GM18909 (cell line): Measurements from ENCODE around the gene GALNT17.

Source experiments
- ATAC-seq: cut with Tn5 transposase; IDR thresholded peaks from one replicate; pipeline ENCODE4 v1.9.1; 2021; ENCODE audit warnings: mild to moderate bottlenecking; ENCODE audit not compliant: unreplicated experiment, poor library complexity

Gene GALNT17

DNA sequence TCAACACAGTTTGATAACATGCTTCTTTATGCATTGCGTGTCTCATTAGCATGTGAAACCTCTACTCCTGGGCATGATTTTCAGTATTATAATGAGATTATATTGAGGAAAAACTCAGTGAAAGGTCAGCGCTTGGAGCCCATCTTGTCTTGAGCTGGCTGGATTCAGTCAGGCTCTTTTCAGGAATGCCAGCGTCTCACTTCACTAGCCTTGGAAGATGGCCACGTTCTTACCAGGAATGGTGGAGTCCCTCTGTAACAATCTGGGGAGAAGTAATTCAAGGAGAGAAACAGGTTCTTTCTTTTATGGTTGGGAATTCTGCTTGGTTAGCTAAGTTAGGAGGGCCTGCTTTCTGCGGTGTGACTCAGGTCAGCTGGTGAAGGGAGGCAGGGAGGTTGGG lies 241.0 kb downstream of the GALNT17 start:
- no peak for ATAC-seq

DNA sequence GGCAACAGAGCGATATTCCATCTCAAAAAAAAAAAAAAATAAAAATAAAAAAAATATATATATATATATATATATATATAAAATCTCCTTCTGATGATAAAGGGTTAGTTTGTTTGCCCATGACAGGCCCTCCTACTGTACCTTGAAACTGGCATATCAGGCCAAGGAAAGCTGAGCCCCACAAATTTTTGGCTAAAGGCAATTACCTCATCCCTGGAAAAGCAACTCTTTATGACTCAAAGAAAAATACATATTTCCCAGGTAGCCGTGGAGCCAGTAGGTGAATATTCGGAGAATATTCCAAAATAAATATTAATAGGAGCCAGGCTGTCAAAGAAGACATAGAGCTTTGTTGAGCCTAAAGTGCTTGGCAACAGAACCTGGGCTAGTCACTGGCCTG lies 245.1 kb downstream of the GALNT17 start:
- ATAC-seq = no peak

DNA sequence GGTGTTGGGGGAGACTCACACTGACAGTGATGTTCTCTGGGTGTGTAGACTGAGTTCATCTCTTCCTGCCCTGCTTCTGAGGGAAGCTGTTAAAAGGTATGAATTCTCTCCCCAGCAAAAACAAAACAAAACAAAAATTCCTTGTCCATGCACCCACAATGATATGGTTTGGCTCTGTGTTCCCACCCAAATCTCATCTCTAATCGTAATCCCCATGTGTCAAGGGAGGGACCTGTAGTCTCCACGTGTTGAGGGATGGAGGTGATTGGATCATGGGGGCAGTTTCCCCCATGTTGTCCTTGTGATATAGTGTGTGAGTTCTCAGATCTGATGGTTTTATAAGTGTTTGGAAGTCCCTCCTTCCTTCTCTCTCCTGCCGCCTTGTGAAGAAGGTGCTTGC lies 245.5 kb downstream of the GALNT17 start:
- no peak for ATAC-seq

DNA sequence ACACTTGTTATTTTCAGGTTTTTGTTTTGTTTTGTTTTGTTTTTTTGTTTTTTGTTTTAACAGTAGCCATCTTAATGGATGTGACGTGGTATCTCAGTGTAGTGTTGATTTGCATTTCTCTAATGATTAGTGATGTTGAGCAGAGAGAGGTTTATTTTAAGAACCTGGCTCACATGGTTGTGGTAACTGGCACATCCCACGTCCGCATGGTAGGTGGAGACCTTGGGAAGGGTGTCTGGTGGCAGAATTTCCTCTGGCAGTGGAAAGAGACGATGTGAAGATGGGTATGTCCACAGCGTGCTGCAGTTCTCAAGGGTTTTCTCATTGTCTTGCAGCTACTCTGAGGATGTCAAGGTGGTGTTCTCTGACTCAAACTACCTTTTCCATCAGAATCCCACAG lies 252.2 kb downstream of the GALNT17 start:
- ATAC-seq = no peak

DNA sequence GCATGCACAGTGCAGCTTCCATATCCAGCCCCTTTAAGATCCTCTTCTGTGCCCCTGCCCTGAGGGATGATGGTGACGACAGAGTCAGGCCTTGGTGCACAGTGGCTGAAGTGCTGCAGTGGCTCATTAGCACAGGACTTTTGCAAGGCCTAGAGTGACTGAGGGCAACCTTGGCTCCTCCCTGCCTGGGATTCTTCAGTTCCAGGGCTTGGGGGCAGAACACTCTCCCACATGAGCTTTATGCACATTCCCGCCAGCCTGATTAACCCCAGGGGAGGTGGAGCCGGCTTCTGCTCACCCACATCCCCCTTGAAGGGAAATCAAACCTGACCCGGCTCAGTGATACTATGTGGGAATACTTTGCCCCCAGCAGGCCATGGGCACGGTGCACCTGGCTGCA lies 253.4 kb downstream of the GALNT17 start:
- ATAC-seq = no peak

DNA sequence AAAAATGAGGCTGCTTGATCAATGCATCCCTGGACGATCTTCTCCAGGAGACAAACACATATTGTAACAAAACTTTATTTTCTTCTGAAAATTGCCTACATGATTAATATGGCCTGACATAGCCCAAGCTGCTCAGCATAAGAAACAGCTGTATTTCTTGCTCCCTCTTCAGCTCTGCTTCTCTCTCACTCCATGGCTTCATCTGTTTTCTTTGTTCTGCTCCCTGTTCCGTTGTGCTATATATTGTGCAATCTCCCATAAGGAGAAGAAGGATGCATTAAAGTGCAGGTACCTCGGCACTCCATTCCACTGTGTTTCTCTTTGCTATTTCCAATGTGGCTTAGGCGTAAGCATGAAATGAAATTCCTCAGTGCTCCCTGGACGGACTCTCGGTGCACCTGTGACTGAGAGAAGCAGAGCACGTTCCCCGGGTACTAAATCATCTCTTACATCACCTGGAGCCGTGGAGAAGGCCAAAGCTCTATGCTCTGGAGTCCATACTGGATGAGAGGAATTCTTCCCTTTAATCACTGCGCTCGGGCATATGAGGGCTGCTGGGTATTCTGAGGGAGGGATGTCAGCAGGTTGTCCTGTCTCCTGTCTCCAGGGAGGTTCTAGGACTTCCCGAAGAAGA lies 254.3 kb downstream of the GALNT17 start:
- no peak for ATAC-seq

DNA sequence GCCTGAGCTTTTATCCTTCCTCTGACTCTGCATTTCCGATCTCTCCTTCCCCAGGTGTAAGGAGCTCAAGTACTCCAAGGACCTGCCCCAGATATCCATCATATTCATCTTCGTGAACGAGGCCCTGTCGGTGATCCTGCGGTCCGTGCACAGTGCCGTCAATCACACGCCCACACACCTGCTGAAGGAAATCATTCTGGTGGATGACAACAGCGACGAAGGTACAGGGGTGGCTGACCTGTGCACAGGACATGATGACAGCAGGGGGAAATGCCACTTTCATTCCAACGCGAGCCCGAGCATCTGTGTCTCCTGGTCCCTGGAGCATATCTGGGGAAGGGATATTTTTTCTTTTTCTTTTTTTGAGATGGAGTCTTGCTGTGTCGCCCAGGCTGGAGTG lies 256.2 kb downstream of the GALNT17 start:
- no peak for ATAC-seq

DNA sequence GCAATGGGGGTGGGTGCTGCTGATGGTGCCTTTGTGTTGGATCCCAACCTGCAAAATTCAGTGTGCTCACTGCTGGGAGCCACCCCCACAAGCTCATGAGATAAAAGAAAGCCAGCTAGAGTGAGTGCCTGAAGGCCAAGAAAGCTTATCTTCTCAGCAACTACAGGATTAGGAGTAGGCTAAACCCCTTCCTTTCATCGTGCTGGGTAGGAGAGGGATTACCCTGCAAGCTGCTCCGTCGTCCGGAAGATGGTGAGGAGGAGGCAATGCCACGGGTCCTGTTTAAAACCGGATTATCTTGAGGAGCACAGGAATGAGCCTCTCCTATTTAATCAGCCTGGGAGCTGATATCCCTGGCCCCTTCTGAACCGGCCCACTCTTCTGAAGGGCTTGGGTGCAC lies 258.0 kb downstream of the GALNT17 start:
- ATAC-seq = no peak

DNA sequence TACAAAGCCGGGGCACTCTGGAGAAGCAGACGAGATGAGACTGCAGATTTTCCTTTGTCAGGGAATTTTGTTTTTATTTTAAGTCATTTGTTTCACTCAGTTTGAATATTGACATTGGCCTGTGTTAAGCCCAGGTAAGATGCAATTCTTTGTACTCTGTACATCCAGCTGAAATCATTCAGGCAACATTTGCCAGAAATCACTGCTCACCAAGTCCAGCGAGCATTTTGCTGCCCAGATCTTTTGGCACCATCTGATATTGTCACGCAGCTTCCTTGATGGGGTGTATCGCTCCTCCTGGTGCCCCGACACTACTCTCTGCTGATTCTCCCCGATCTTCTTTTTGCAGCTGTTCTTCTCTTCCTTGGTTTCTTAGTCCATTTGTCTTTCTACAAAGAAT lies 261.7 kb downstream of the GALNT17 start:
- no peak for ATAC-seq

DNA sequence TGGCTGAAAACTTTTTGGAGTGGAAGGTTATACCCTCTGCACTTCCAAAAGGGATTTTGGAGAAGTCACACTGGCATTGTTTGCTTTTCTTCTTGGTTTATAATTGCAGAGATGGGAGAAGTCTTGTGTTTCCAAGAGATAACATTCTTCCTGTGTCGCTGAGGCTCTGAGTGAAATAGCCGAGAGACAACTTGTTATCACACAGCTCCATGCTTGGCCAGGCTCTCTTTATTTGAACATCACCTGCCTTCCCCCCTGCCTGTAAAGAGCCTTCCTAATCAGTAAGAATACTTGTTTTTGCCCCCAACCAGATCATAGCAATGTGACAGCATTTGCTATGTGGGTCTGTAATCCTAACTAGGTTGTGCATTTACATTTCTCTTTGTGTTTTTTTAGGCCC lies 270.7 kb downstream of the GALNT17 start:
- ATAC-seq = no peak

DNA sequence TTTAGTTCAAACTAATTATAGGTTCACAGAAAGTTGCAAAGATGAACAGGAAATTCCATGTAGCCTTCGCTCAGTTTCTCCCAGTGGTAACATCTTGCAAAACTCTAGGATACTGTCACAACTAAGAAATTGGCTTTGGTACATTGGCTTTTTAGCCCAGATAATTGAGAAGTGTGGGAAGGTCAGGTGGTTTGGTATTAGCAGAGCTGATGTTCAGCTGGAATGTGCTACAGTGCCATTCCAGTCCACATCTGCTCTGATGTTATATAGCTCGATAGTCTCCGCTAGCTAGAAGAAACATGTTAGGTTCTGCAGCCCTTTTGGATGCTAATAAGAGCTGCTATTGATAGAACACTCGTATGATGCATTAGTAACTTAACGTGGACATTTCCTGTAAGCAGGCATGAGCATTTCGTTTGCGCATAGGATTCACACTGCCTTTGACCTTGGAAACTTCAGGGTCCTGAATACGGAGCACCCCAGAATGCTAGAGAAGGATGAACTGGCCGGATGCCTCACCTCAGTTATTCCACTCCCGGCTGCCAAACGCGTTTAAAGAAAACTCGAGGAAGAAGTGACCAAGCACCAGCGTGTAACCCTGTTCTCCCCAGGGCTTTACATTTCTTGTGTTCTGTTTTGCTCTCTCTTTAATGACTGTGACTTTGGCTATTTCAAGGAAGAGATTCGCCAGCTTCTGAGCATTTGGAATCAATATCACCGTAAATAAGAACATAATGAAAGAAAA lies 271.4 kb downstream of the GALNT17 start:
- no peak for ATAC-seq

DNA sequence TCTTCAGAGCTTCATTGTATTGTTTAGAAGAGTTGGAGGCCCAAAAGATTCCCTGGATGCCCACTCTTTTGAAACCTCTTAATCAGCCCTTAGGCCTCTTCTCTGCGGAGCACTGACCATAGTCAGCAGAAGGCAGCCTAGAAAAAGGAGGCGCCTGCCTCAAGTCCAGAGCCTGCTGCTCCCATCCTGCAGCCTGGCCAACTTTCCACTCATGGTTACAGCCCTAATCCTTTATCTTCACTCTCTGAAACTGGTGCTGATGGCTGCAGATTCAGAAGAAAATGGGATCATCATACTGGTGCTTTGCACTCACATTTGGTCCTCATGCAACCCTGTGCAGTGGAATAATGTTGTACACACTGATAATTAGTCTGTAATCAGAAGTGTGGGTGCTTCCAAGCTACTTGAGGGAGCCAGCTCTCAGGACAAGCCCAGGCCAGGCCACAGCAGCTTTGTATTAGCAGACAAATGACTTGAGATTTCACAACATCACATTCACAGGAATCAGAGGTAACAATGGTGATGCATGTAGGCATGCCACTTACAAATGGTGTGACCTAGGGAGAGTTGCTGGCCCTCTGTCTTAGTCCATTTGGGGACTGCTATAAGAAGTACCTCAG lies 272.9 kb downstream of the GALNT17 start:
- ATAC-seq = no peak

DNA sequence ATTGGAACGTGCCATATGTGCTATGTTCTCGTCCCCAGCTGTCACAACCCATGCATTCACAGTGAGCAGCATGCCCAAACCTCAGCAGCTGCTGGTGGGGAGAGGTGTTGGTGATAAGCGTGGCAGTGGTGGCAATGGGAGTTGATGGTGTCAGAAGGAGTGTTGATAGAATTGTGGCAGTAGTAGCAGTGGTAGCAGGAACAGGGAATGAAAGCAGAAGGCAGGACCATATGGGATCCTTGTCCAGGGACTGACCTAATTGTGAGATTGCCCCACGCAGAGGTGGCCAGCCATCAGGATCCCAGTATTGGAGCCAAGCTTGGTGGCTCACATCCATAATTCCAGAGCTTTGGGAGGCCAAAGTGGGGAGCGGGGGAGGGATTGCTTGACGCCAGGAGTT lies 276.3 kb downstream of the GALNT17 start:
- ATAC-seq = no peak

DNA sequence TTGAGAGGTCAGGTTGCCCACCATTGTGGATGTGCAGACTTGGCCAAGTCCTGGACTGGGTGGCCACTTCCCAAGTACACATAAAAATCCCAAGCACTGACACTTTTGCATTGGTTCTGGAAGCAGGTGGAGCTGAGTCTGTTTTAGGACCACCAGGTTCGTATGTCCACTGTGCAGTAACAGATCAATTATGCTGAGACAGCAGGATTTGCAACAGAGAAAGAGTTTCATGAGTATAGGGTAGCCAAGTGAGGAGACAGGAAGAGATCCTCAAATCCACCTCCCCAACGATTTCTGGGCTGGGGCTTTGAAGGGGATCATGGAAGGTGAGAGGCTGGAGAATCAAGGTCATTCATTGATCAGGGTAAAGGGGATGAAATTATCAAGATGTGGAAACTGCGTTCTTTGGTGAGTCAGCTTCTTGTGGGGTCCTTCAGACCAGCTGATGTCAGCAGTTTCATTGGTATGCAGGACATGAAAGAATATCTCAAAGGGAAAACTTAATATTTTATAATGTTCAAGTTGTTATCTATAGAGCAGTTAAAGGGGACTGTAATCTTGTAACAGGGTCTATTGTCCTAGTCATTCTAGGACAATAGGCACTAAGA lies 277.7 kb downstream of the GALNT17 start:
- ATAC-seq = no peak

DNA sequence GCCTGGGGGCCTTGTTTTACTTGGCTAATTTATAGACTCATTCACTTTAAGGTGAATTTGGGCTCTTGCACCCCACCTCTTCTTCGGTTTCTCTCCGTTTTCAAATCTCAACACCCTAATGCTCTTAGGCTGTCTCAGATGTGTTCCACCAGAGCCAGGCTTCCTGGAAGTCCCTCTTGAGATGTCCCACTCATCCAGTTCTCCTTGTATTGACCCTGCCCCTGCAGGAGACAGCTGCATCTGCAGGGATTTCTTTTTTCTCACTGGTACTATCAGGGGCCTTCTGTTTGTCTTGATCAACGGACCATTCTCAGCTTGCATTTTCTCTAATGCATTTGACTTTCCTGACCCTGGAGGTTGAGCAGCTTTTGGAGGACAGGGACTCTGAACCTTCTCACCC lies 279.5 kb downstream of the GALNT17 start:
- no peak for ATAC-seq

DNA sequence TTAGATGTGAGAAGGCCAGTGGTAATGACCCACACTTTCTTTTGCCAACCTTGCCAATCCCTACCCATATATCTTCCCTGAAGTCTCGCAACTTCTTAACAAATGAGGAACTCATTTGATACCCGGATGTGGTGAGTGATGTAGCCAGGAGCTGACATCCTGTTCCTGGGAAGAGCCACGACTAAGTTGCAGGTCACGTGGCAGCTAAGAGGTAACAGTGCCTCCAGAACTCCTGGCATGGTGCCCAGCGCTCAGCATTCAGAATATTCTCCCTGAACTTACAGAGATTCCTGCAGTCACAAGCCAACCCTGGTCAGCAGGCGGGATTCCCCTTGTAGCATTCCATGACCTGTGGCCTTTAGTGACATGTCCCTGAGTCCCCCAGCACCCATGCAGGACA lies 282.5 kb downstream of the GALNT17 start:
- no peak for ATAC-seq

DNA sequence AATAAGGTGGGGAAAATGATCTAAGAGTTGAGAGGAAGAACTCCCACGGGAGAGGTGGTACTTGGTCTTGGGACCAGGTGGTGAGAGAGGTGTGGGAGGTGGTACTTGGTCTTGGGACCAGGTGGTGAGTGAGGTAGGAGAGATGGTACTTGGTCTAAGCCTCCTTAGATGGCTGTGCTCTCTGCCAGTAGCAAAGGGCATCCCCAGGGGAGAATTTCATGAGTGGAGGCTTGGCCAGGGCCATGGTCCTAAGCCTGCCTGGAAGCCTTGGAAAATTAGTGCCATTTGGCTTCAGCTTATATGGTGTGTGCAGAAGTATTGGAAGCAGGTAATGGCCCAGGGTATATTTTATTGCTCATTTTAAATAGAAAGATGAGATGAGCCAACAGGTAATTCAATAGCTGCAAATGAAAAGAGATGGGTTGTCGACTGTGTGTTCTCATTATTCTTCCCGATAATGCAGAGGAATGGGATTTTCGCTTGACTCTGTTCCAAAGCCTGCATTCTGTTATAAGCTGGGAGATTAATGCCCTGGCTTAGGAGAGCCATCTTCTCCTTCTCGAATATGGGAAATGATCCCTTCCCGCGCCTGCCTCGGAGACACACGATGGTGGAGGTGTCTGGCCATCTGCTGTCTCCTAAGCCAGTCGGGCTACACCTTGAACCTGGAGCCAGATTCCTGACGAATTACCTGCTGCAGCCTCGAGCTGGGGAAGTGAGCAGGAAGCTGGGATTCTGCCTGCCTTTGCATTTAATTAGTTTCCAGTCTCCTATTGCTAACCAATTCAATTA lies 287.8 kb downstream of the GALNT17 start:
- ATAC-seq = no peak

DNA sequence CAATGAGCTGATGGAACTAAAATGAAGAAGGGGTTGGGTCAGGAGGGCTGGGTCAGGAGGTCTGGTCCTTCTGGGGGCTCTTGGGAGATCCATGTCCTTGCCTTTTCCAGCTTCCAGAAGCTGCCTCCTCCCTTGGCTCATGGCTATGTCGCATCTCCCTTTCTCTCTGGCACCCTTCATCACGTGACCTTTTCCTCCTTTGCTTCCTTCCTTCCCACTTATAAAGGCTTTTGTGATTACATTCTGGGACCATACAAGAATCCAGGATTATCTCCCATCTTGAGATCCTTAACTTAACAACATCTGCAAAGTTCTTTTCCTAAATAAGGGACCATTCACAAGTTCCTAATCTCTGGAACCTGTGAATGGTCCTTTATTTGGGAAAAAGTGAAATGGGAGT lies 290.2 kb downstream of the GALNT17 start:
- no peak for ATAC-seq

DNA sequence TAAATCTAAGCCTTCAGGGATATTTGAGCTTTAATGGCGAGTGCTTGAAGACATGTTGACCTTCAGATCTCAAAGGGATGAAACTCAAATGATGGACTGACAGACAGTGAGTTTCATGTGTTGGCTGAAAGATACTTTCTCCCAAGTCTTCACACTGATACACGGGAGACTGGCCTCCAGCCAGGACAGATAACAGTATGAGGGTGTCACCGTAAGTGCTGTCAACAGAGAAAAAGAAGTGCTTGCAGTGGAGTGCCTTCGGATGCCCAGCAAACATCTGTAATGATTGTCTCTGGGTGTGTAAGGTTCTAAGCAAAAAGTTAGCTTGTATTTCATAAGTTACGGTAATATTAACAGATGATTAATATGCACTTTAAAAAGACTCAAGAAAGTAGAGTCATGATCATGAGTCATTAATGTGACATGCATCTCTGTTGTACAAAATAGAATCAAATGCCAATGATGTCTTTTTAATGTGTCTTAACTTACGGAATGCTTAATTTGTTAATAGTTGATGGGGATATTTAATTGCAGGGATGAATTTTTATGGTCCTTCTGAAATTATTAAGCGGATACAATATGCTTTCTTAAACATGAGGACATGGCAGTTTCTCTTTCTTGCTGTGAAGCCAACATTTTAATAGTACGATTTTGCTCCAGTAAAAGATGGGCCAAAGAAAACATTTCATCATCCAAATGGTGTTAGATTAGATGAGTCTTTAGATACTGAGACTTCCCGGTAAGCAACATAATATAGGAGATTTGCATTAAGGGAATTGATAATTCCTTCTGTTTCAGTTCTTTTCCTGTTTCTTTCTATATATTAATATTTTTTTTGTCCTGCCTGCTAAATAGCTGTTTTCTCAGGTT lies 292.5 kb downstream of the GALNT17 start:
- ATAC-seq = no peak

DNA sequence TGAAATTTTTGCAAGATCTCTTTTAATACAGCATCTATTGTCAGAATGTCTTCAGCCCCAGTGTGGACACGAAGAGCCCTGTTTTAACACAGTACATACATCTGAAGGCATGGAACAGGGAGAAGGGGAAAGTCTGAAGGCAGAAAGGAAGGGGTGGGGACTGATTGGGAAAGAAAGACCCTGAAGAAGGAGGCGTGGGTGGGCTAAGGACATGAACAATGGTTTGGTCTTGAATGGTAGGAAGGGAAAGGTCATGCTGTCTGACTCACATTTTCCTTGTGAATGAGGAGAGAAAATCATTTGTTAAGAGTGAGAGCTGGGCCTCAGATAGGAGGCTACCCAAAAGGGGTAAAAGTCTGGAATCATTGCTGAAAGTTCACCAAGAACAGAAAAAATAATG lies 297.1 kb downstream of the GALNT17 start:
- no peak for ATAC-seq
